ENCODE measurements around the gene SCMH1. TPM values are rescaled to one million over a fixed set of nuclear protein-coding genes. Genes with fewer than 3 reads are reported as not detected.

SCMH1 gene
- polyA plus RNA-seq, 4 donors: 36.5 to 51.5 (median 40.9) TPM

- no peak for DNase-seq (ENCODE audit: low read depth in 4 of 4, low spot score in 3 of 4)
These were observed 227.2 kb downstream of the SCMH1 start for GRCh38 chr1:41014871-41015270.

- DNase-seq (ENCODE audit: low read depth in 4 of 4, low spot score in 3 of 4): no peak
These were observed 228.3 kb downstream of the SCMH1 start for GRCh38 chr1:41013796-41014195.

GRCh38 chr1:41013024-41013423, 229.1 kb downstream of the SCMH1 start:
- no peak for DNase-seq (ENCODE audit: low read depth in 4 of 4, low spot score in 3 of 4)

- no peak for DNase-seq (ENCODE audit: low read depth in 4 of 4, low spot score in 3 of 4)
These were observed 231.8 kb downstream of the SCMH1 start for GRCh38 chr1:41010345-41010744.

- DNase-seq (ENCODE audit: low read depth in 4 of 4, low spot score in 3 of 4): no peak
These were observed 232.6 kb downstream of the SCMH1 start for GRCh38 chr1:41009466-41009865.

GRCh38 chr1:41006942-41007865, 234.9 kb downstream of the SCMH1 start:
- no peak for DNase-seq (ENCODE audit: low read depth in 4 of 4, low spot score in 3 of 4)

GRCh38 chr1:41005876-41006275, 236.2 kb downstream of the SCMH1 start:
- DNase-seq (ENCODE audit: low read depth in 4 of 4, low spot score in 3 of 4): no peak

- peak; percentile 60 to 75 (median 66) for DNase-seq (ENCODE audit: low read depth in 4 of 4, low spot score in 3 of 4)
These were observed 238.4 kb downstream of the SCMH1 start for GRCh38 chr1:41003640-41004220.

- DNase-seq (ENCODE audit: low read depth in 4 of 4, low spot score in 3 of 4): no peak
These were observed 238.9 kb downstream of the SCMH1 start for GRCh38 chr1:41003127-41003639.

- no peak for DNase-seq (ENCODE audit: low read depth in 4 of 4, low spot score in 3 of 4)
These were observed 243.4 kb downstream of the SCMH1 start for GRCh38 chr1:40998668-40999067.

- no peak for DNase-seq (ENCODE audit: low read depth in 4 of 4, low spot score in 3 of 4)
These were observed 245.0 kb downstream of the SCMH1 start for GRCh38 chr1:40997096-40997495.

GRCh38 chr1:40989066-40989465, 253.0 kb downstream of the SCMH1 start:
- DNase-seq (ENCODE audit: low read depth in 4 of 4, low spot score in 3 of 4): no peak

- no peak for DNase-seq (ENCODE audit: low read depth in 4 of 4, low spot score in 3 of 4)
These were observed 253.8 kb downstream of the SCMH1 start for GRCh38 chr1:40988280-40988679.

- no peak for DNase-seq (ENCODE audit: low read depth in 4 of 4, low spot score in 3 of 4)
These were observed 254.4 kb downstream of the SCMH1 start for GRCh38 chr1:40987439-40988276.

- no peak for DNase-seq (ENCODE audit: low read depth in 4 of 4, low spot score in 3 of 4)
These were observed 255.2 kb downstream of the SCMH1 start for GRCh38 chr1:40986956-40987355.

GRCh38 chr1:40986328-40986783, 255.8 kb downstream of the SCMH1 start:
- DNase-seq (ENCODE audit: low read depth in 4 of 4, low spot score in 3 of 4): no peak

- no peak for DNase-seq (ENCODE audit: low read depth in 4 of 4, low spot score in 3 of 4)
These were observed 256.2 kb downstream of the SCMH1 start for GRCh38 chr1:40985875-40986274.

- DNase-seq (ENCODE audit: low read depth in 4 of 4, low spot score in 3 of 4): no peak
These were observed 256.9 kb downstream of the SCMH1 start for GRCh38 chr1:40985161-40985560.

GRCh38 chr1:40984531-40984930, 257.6 kb downstream of the SCMH1 start:
- no peak for DNase-seq (ENCODE audit: low read depth in 4 of 4, low spot score in 3 of 4)

- DNase-seq (ENCODE audit: low read depth in 4 of 4, low spot score in 3 of 4): no peak
These were observed 258.0 kb downstream of the SCMH1 start for GRCh38 chr1:40984066-40984465.

- no peak for DNase-seq (ENCODE audit: low read depth in 4 of 4, low spot score in 3 of 4)
These were observed 258.8 kb downstream of the SCMH1 start for GRCh38 chr1:40983286-40983685.

Measured in left renal pelvis (tissue), 4 donors.